SK-N-SH treated with all-trans-retinoic acid at 6 μM for 48 hours (cell line): Measurements from ENCODE around the gene SORCS2.

Source experiments
- ATAC-seq: fragments of 200-7000 bp; cut with Tn5 transposase; 3 replicates; pipeline ENCODE4 v1.9.1; 2020; ENCODE audit warnings: mild to moderate bottlenecking, moderate library complexity
- BACH2 ChIP-seq: fragments of 250-450 bp; sonication (Bioruptor Pico); IDR thresholded peaks from 2 replicates; pipeline ENCODE4 v1.9.0; 2021; ENCODE audit warnings: mild to moderate bottlenecking, borderline replicate concordance
- CREB5 ChIP-seq: fragments of 250-450 bp; sonication (Bioruptor Pico); IDR thresholded peaks from 2 replicates; pipeline ENCODE4 v1.5.1; 2020; ENCODE audit warnings: low read depth, mild to moderate bottlenecking, moderate library complexity
- CSDC2 ChIP-seq: fragments of 250-450 bp; sonication (Bioruptor Pico); IDR thresholded peaks from 2 replicates; pipeline ENCODE4 v1.5.0; 2020; ENCODE audit warnings: mild to moderate bottlenecking, moderate library complexity
- CSRNP3 ChIP-seq: fragments of 250-450 bp; sonication (Bioruptor Pico); IDR thresholded peaks from 2 replicates; pipeline ENCODE4 v1.5.1; 2021; ENCODE audit warnings: mild to moderate bottlenecking, moderate library complexity
- ESRRG ChIP-seq: fragments of 250-450 bp; sonication (Bioruptor Pico); IDR thresholded peaks from 2 replicates; pipeline ENCODE4 v1.6.1; 2021; ENCODE audit warnings: mild to moderate bottlenecking
- GLIS3 ChIP-seq: fragments of 250-450 bp; sonication (Bioruptor Pico); IDR thresholded peaks from 2 replicates; pipeline ENCODE4 v1.5.0; 2020; ENCODE audit warnings: mild to moderate bottlenecking, moderate library complexity
- ISL1 ChIP-seq: fragments of 250-450 bp; sonication (Bioruptor Pico); IDR thresholded peaks from 2 replicates; pipeline ENCODE4 v2.1.2; 2022; ENCODE audit warnings: mild to moderate bottlenecking, moderate library complexity
- OSR1 ChIP-seq: fragments of 250-450 bp; sonication (Bioruptor Pico); IDR thresholded peaks from 2 replicates; pipeline ENCODE4 v1.8.0; 2022; ENCODE audit warnings: moderate library complexity, mild to moderate bottlenecking, inconsistent platforms
- PPARA ChIP-seq: fragments of 250-450 bp; sonication (Bioruptor Pico); IDR thresholded peaks from 2 replicates; pipeline ENCODE4 v1.5.0; 2020; ENCODE audit warnings: mild to moderate bottlenecking, borderline replicate concordance
- RARB ChIP-seq: fragments of 250-450 bp; sonication (Bioruptor Pico); IDR thresholded peaks from 2 replicates; pipeline ENCODE4 v1.8.0; 2021; ENCODE audit warnings: mild to moderate bottlenecking, moderate library complexity
- SNAI2 ChIP-seq: fragments of 250-450 bp; sonication (Bioruptor Pico); IDR thresholded peaks from 2 replicates; pipeline ENCODE4 v1.5.0; 2020; ENCODE audit warnings: mild to moderate bottlenecking, moderate library complexity
- TCF4 ChIP-seq: fragments of 250-450 bp; sonication (Bioruptor Pico); IDR thresholded peaks from 2 replicates; pipeline ENCODE4 v1.8.0; 2021; ENCODE audit warnings: mild to moderate bottlenecking, moderate library complexity, borderline replicate concordance
- TSHZ2 ChIP-seq: fragments of 250-450 bp; sonication (Bioruptor Pico); IDR thresholded peaks from 2 replicates; pipeline ENCODE4 v1.5.0; 2020; ENCODE audit warnings: mild to moderate bottlenecking, moderate library complexity
- ZC3H10 ChIP-seq: fragments of 250-450 bp; sonication (Bioruptor Pico); IDR thresholded peaks from 2 replicates; pipeline ENCODE4 v1.5.1; 2021; ENCODE audit warnings: mild to moderate bottlenecking, moderate library complexity
- ZFP3 ChIP-seq: fragments of 250-450 bp; sonication (Bioruptor Pico); IDR thresholded peaks from 2 replicates; pipeline ENCODE4 v1.5.0; 2020; ENCODE audit warnings: mild to moderate bottlenecking, moderate library complexity
- ZFP30 ChIP-seq: fragments of 450-650 bp; formaldehyde crosslinking; IDR thresholded peaks from 2 replicates; pipeline ENCODE4 v1.5.0; 2022; ENCODE audit warnings: mild to moderate bottlenecking, moderate library complexity
- ZNF8 ChIP-seq: fragments of 450-650 bp; formaldehyde crosslinking; IDR thresholded peaks from 2 replicates; pipeline ENCODE4 v1.5.0; 2020; ENCODE audit warnings: mild to moderate bottlenecking, moderate library complexity
- TF ChIP-seq, protein P1 (sequence below): fragments of 250-450 bp; sonication (Bioruptor Pico); IDR thresholded peaks from 2 replicates; pipeline ENCODE4 v1.8.0; 2020; ENCODE audit warnings: mild to moderate bottlenecking, moderate library complexity, borderline replicate concordance
- TF ChIP-seq, protein P2 (sequence below): fragments of 250-450 bp; sonication (Bioruptor Pico); IDR thresholded peaks from 2 replicates; pipeline ENCODE4 v1.8.0; 2021; ENCODE audit warnings: low read depth, mild to moderate bottlenecking, moderate library complexity, borderline replicate concordance

The SORCS2 gene

GRCh38 chr4:7390906-7391636 lies 198.7 kb downstream of the SORCS2 start:
- TF ChIP-seq GLIS3 (CRISPR knock-in tag) (no peak), ZNF8 (no peak), PPARA (CRISPR knock-in tag) (no peak), ESRRG (no peak), SNAI2 (CRISPR knock-in tag) (no peak), TSHZ2 (CRISPR knock-in tag) (no peak), CSRNP3 (CRISPR knock-in tag) (no peak), RARB (CRISPR knock-in tag) (no peak), ZC3H10 (CRISPR knock-in tag) (no peak)
- TF ChIP-seq, protein P1, sequence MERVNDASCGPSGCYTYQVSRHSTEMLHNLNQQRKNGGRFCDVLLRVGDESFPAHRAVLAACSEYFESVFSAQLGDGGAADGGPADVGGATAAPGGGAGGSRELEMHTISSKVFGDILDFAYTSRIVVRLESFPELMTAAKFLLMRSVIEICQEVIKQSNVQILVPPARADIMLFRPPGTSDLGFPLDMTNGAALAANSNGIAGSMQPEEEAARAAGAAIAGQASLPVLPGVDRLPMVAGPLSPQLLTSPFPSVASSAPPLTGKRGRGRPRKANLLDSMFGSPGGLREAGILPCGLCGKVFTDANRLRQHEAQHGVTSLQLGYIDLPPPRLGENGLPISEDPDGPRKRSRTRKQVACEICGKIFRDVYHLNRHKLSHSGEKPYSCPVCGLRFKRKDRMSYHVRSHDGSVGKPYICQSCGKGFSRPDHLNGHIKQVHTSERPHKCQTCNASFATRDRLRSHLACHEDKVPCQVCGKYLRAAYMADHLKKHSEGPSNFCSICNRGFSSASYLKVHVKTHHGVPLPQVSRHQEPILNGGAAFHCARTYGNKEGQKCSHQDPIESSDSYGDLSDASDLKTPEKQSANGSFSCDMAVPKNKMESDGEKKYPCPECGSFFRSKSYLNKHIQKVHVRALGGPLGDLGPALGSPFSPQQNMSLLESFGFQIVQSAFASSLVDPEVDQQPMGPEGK: no peak
- ATAC-seq: no peak

DNA sequence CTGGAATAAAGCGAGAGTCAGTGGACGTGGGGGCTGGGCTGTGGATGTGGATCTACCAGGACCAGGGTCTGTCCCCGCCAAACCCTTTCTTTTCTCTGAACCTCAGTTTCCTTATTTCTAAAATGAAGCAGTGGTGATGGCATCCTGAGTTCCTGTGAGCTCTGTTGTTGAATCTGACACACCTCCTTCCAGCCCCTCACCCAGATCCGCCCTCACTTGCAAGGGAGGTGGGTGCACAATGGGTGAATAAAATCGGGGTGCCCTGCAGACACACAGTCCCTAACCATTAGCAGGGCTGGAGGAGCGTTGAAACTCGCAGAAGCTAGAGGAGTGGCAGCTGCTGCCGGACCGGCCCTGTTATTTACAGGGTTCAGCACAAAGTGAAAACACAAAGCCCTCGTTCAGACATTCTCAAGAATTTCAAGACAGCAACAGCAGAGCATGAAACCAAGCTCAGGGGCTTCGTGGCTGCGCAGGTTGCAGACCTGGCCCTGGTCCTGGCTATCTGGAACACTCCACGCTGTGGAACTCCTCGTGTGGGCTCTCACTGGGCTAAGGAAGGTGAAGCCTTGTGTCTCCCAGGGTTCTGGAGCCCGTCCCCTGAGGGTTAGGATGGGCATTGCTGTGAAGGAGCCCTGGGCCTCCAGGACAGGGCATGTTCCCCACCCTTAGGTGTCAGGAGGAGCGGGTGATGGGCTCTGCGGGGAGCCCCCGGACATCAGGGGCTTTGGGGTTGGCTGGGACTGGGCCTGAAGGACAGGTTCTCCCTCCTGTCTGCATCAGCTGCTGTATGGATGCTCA lies 199.5 kb downstream of the SORCS2 start:
- no peak for TF ChIP-seq PPARA (CRISPR knock-in tag)
- TF ChIP-seq BACH2: no peak
- TF ChIP-seq SNAI2 (CRISPR knock-in tag): no peak
- TF ChIP-seq ZFP30 (CRISPR knock-in tag): no peak
- TF ChIP-seq, protein P2, sequence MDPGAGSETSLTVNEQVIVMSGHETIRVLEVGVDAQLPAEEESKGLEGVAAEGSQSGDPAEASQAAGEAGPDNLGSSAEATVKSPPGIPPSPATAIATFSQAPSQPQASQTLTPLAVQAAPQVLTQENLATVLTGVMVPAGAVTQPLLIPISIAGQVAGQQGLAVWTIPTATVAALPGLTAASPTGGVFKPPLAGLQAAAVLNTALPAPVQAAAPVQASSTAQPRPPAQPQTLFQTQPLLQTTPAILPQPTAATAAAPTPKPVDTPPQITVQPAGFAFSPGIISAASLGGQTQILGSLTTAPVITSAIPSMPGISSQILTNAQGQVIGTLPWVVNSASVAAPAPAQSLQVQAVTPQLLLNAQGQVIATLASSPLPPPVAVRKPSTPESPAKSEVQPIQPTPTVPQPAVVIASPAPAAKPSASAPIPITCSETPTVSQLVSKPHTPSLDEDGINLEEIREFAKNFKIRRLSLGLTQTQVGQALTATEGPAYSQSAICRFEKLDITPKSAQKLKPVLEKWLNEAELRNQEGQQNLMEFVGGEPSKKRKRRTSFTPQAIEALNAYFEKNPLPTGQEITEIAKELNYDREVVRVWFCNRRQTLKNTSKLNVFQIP: no peak
- TF ChIP-seq TCF4 (CRISPR knock-in tag): no peak
- TF ChIP-seq RARB (CRISPR knock-in tag): no peak
- no peak for TF ChIP-seq CSDC2
- TF ChIP-seq ISL1 (CRISPR knock-in tag): no peak
- no peak for TF ChIP-seq CREB5 (CRISPR knock-in tag)
- no peak for TF ChIP-seq TSHZ2 (CRISPR knock-in tag)
- no peak for TF ChIP-seq GLIS3 (CRISPR knock-in tag)
- no peak for TF ChIP-seq ESRRG
- no peak for TF ChIP-seq ZC3H10 (CRISPR knock-in tag)
- TF ChIP-seq ZNF8: no peak
- no peak for TF ChIP-seq CSRNP3 (CRISPR knock-in tag)
- TF ChIP-seq, protein P1: no peak
- no peak for TF ChIP-seq OSR1 (CRISPR knock-in tag)
- TF ChIP-seq ZFP3 (CRISPR knock-in tag): no peak
- peak; percentile 26; the same call in 2 of the 3 replicates for ATAC-seq
